22Rv1 (cell line): ENCODE measurements around the gene DTNA.

Experiments used
- H3K27ac ChIP-seq: fragments of 450-650 bp; 2 replicates; pipeline ENCODE4 v1.5.1; 2017
- ZFX ChIP-seq: fragments of 450-650 bp; IDR thresholded peaks from 2 replicates; pipeline ENCODE4 v1.6.1; 2017; ENCODE audit warnings: antibody characterized with exemption, borderline replicate concordance
- TF ChIP-seq, protein P1 (sequence below): fragments of 450-650 bp; IDR thresholded peaks from 2 replicates; pipeline ENCODE4 v1.5.1; 2017; ENCODE audit warnings: mild to moderate bottlenecking

The DTNA gene

DNA sequence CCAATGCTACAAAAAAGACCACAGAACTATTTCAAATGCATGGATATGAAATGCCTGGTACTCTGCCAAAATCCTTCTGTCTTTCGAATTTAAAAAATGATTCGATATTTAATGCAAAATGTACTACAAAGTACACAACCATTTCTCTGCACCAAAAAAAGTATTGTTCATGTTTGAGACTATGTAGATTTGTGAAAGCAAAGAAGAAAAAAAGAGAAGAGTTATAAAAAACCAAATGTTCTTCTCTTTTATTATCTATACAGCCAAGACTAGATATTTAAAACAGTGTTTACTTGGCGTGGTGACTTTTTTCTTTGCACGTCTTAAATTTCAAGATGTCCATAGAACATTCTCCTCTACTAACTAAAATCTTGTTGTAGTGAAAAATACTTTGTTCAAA lies 89.2 kb downstream of the DTNA start:
- no peak overlapping the region for H3K27ac ChIP-seq
- TF ChIP-seq, protein P1, sequence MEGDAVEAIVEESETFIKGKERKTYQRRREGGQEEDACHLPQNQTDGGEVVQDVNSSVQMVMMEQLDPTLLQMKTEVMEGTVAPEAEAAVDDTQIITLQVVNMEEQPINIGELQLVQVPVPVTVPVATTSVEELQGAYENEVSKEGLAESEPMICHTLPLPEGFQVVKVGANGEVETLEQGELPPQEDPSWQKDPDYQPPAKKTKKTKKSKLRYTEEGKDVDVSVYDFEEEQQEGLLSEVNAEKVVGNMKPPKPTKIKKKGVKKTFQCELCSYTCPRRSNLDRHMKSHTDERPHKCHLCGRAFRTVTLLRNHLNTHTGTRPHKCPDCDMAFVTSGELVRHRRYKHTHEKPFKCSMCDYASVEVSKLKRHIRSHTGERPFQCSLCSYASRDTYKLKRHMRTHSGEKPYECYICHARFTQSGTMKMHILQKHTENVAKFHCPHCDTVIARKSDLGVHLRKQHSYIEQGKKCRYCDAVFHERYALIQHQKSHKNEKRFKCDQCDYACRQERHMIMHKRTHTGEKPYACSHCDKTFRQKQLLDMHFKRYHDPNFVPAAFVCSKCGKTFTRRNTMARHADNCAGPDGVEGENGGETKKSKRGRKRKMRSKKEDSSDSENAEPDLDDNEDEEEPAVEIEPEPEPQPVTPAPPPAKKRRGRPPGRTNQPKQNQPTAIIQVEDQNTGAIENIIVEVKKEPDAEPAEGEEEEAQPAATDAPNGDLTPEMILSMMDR = no peak

DNA sequence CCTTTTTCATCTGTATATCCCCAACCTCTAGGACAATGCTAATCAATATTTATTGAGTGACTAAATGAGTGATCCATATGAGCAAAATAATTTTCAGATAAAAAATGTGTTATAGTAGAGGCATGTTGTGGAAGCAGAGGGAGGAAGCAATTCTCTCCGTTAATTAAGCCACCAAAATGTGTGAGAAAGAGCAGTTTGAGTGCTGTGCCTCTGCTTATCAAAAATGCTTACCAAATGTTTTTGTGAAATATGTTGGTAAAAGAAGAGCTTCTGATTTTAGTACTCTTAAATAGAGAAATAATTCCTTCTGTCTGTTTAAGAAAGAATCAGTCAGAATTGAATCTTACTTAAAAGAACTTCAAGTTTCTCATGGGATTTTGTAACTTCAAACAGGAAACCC lies 90.3 kb downstream of the DTNA start:
- TF ChIP-seq, protein P1 = no peak
- no peak for TF ChIP-seq ZFX
- H3K27ac ChIP-seq = no peak overlapping the region

GRCh38 chr18:34801774-34802173 lies 91.7 kb downstream of the DTNA start:
- H3K27ac ChIP-seq = no peak overlapping the region
- TF ChIP-seq, protein P1 = no peak
- TF ChIP-seq ZFX = no peak

- no peak overlapping the region for H3K27ac ChIP-seq
- TF ChIP-seq ZFX = no peak
- TF ChIP-seq, protein P1 = no peak
Observed at GRCh38 chr18:34802959-34803358, 92.9 kb downstream of the DTNA start.

GRCh38 chr18:34803877-34804400 lies 93.8 kb downstream of the DTNA start:
- no peak for TF ChIP-seq ZFX
- TF ChIP-seq, protein P1 = no peak
- H3K27ac ChIP-seq = no peak overlapping the region

DNA sequence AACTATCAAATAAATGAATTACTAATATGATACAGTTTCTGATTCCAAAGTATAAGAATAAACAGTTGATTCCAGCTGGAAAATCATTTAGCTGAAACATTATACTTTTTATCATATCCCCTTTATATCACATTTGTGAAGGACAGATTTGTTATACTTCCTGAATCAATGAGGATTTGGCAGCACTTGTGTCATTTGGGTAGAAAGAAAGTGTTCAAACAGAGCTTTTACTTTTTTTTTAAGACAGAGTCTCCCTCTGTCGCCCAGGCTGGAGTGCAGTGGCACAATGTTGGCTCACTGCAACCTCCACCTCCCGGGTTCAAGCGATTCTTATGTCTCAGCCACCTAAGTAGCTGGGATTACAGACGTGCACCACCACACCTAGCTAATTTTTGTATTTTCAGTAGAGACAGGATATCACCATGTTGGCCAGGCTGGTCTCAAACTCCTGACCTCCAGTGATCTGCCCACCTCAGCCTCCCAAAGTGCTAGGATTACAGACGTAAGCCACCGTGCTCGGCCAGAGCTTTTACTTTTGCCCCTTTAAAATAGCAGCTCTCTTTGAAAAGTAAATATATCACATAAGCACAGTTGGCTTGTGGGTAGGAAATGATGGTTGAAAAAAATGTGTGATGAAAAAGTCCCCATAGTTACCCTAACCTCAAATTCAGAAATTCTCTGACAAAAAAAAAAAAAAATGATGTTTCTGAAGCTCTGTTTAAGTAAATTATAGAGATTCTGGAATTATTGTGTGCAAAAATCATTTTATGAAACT lies 95.2 kb downstream of the DTNA start:
- H3K27ac ChIP-seq = no peak overlapping the region
- no peak for TF ChIP-seq ZFX
- TF ChIP-seq, protein P1 = no peak

DNA sequence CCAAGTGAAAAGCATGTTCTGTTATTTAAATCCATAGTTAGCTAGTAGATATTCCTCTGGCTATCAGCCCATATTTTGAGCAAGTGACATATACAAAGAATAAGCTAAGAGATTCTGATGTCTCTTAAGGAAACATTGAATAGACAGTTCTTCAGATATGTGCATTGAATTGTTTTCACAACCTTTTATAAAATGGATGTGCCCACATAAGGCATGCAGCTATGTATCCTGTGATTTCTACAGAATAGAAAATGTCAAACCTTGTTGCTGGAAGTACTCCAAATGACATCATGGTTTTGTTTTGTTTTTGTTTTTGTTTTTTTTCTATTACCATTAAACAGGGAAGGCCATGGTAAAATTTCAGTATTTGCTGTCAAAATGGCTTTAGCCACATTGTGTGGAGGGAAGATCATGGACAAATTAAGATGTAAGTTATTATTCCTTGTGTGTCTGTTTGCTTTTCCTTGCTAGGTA lies 95.8 kb downstream of the DTNA start:
- no peak overlapping the region for H3K27ac ChIP-seq
- TF ChIP-seq ZFX = no peak
- TF ChIP-seq, protein P1 = no peak
